Limb (tissue), 2 donors: ENCODE data around the gene SPATA31A6.
"Not testable (repeated sequence)": the region's sequence is repeated elsewhere in the genome, so short reads cannot be mapped to it uniquely, and the experiment has no call there.

Experiments used
- DNase-seq, 2 donors: peaks; one replicate each; pipeline ENCODE4 v3.0.0-alpha.2; 2016; ENCODE audit errors: extremely low spot score in 2 of 2

The SPATA31A6 gene

DNA sequence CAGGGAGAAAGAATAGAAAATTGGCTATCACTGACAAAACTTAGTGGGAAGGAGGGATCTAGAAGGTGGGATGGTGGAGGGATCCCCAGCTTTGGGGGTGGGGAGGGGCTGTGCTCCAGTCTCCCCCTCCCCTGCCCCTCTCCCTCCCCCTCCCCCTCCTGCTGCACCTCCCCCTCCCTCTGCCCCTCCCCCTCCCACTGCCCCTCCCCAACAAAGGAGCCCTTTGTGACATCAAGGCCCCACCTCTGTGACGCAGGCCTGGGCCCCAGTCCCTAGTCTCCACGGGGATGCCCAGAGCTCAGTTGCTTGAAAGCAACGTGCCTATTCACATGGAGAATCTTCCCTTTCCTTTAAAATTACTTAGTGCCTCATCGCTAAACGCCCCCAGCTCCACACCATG, at the start of gene SPATA31A6:
SPATA31A6 (plus strand) TSS at position 301 of the 400 bp plus-strand sequence; CDS start at position 330, 29 bp downstream.
- DNase-seq: not testable (repeated sequence)

DNA sequence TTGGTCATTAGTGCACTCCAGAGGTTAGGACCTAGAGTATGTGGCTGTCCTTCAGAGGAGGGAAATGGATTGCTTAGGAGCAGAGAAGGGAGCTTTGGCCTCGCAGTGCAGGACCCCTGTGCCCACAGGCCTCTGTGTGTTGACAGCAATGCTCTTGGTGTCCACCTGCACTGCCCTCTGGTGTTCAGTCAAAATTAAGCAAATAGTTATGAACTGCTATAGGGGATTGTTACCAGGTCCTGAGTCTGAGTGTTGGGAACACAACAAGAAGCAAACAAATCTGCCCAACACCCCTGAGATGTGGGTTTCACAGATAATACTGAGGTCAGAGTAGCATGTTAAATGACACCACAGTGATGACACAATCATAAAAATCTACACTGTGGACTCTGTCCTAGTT, 23.2 kb upstream of the SPATA31A6 start:
- DNase-seq: not testable (repeated sequence)

DNA sequence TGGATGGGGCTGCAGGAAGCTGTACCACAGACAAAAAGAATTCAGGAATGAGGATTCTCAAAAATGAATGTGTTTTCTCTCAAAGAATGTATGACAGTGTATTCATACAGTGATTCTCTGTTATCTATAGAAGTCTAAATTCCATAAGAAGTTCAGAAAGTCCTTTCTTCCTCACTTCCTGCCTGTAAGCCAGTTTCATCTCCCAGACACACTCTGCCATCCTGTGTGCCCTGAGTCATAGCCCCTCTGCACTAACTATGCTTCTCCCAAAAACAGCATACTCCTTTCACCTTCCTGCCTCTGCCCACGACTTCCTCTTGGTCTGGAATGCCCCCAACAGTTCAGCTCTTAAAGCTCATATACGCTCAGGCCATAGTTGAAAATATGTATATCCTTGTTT, 36.4 kb downstream of the SPATA31A6 start:
- DNase-seq: not testable (repeated sequence)

DNA sequence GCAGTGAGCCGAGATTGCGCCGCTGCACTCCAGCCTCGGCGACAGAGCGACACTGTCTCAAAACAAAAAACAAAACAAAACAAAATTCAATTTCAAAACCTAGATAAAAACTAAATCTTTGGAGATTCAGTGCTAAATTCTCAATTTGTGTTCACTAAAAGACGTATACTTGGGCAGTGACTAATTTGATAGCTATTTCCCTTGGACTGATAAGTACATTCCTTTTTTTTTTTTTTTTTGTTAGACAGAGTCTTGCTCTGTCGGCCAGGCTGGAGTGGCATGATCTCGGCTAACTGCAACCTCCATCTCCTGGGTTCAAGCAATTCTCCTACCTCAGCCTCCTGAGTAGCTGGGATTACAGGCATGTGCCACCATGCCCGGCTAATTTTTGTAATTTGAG, 39.8 kb downstream of the SPATA31A6 start:
- DNase-seq: not testable (repeated sequence)

GRCh38 chr9:42233031-42233430, 49.6 kb downstream of the SPATA31A6 start:
- DNase-seq: not testable (repeated sequence)

DNA sequence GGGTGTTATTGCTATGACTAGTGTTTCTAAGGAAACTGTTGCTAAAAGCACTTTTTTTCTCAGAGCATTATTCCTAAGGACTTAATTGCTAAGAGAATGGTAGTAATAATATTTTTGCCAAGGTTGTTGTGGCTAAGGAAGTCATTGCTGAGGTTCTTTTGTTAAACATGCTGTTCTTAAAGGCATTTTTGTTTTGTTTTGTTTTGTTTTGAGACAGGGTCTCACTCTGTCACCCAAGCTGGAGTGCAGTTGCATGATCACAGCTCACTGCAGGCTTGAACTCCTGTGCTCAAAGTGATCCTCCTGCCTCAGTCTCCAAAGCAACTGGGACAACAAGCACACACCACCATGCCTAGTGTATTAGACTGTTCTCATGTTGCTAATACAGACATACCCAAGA, 51.2 kb downstream of the SPATA31A6 start:
- not testable (repeated sequence) for DNase-seq

- DNase-seq: not testable (repeated sequence)
Observed at GRCh38 chr9:42235352-42235991, 52.0 kb downstream of the SPATA31A6 start.

DNA sequence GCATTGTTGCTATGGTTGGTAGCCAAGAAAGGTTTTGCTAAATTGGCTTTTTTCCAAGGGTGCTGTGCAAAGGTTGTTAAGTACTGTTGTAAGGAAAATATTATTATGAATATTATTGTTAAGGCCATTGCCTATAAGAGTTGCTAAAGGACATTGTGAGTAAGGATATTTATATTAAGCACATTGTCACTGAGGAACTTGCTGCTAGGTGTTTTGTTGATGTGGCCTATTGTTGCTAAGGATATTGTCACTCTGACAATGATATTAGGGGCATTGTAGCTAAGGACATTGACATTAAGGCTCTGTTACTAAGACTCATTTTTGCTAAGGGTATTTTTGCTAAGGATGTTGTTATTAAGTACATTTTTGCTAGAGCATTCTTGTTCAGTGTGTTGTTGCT, 52.6 kb downstream of the SPATA31A6 start:
- not testable (repeated sequence) for DNase-seq

DNA sequence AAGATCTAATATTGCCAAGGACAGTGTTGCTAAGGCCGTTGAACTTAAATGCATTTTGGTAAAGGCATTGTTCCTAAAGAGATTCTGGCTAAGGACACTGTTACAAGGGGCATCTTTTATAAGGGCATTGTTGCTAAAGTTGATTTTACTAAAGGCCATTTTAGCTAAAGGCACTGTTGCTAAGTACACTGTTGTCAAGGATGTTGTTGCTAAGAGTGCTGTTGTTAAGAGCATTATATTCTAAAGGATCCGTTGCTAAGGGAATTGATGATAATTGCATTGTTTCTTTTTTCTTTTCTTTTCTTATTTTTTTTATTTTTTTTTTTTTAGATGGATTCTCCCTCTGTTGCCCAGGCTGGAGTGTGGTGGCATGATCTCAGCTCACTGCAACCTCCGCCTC, 53.9 kb downstream of the SPATA31A6 start:
- DNase-seq: not testable (repeated sequence)

- not testable (repeated sequence) for DNase-seq
Observed at GRCh38 chr9:42238862-42239261, 55.4 kb downstream of the SPATA31A6 start.
